Measurements from ENCODE around the gene GART.

GART gene

DNA sequence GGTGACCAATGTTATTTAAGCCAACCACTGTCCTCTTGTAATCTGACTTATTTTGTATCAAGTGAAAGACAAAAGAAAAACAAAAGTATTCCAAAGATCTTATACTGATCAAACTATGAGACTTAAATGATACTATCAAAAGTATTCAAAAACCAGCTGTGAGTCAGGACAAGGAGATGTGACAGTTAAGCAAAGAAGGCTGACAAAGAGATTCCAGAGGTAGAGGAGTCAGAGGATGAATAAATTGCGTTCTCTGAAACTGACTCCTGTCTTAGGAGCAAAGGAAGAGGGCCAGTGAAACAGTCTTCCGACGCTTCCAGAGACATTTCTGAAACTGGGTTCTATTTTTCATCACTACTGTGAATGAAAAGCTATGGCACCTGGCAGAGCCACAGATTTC is 83.1 kb downstream of the GART start:
- DNase-seq, result no peak

DNA sequence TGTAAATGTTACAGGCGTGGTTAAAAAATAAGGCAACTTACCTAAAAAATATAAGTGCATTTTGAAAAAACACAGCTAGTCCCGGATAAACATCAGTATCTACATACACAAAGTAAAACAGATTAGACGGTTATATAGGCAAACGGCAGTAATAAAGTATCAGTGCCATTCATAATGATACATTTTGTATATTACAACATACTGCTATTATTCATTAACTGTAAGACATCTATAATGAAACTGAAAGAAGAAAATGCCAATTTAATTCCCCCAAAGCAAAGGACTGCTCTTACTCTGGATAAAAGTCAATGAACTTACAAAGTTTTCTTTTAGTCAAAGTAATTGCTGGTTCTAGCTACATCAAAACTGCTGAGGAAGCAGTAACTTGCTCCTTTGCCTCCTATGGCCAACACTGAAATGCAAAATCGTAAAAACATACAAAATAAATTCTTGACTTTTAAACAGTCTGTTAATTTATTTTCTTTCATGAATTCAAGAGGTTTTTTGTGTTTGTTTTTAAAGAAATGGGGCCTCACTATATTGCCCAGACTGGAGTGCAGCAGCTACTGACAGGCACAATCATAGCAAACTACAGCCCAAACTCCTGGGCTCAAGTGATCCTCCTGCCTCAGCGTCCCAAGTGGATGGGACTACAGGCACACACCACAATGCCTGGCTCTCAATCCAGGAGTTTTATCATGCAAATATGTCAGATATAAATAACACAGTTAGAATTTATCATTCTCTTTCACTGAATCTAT is 86.1 kb downstream of the GART start:
- no peak for DNase-seq
